Trophoblast cell (in vitro differentiated cells and primary cell): ENCODE results near the gene TWIST2.

Source experiments
- DNase-seq, 2 donors: peaks; one replicate each; pipeline ENCODE4 v3.0.0-alpha.2; 2016
- H2AFZ ChIP-seq: 2 replicates; pipeline ENCODE4 v1.6.1; 2013; ENCODE audit warnings: low read length, moderate library complexity, mild to moderate bottlenecking; ENCODE audit not compliant: insufficient read depth, poor library complexity
- H2AK5ac ChIP-seq: 2 replicates; pipeline ENCODE4 v1.6.1; 2013; ENCODE audit warnings: mild to moderate bottlenecking, low read length
- H2BK120ac ChIP-seq: 2 replicates; pipeline ENCODE4 v1.6.1; 2013; ENCODE audit warnings: low read length, mild to moderate bottlenecking, moderate library complexity; ENCODE audit not compliant: insufficient read depth, poor library complexity
- H2BK12ac ChIP-seq: 2 replicates; pipeline ENCODE4 v1.6.1; 2013; ENCODE audit warnings: mild to moderate bottlenecking, low read length, moderate library complexity
- H2BK5ac ChIP-seq: 2 replicates; pipeline ENCODE4 v1.6.1; 2013; ENCODE audit warnings: low read length, low read depth, moderate library complexity, mild to moderate bottlenecking; ENCODE audit not compliant: poor library complexity
- H3K14ac ChIP-seq: 2 replicates; pipeline ENCODE4 v1.6.1; 2013; ENCODE audit warnings: mild to moderate bottlenecking, low read length
- H3K18ac ChIP-seq: 2 replicates; pipeline ENCODE4 v1.6.1; 2013; ENCODE audit warnings: mild to moderate bottlenecking, low read length
- H3K23ac ChIP-seq: 2 replicates; pipeline ENCODE4 v1.6.1; 2013; ENCODE audit warnings: low read length
- H3K27ac ChIP-seq: 2 replicates; pipeline ENCODE4 v1.5.1; 2013; ENCODE audit warnings: low read depth, mild to moderate bottlenecking, inconsistent platforms, low read length, moderate library complexity
- H3K27me3 ChIP-seq: 2 replicates; pipeline ENCODE4 v1.6.1; 2013; ENCODE audit warnings: inconsistent platforms, mild to moderate bottlenecking, low read length, moderate library complexity; ENCODE audit not compliant: insufficient read depth
- H3K36me3 ChIP-seq, 2 experiments: 1 replicate in 1 of 2; 2 replicates in 1 of 2; pipeline ENCODE4 v1.6.1; 2013; ENCODE audit warnings: low read length in 2 of 2, mild to moderate bottlenecking in 2 of 2, moderate library complexity in 1 of 2; ENCODE audit not compliant: insufficient read depth in 2 of 2, control insufficient read depth in 1 of 2
- H3K4ac ChIP-seq: 2 replicates; pipeline ENCODE4 v1.6.1; 2013; ENCODE audit warnings: low read depth, mild to moderate bottlenecking, low read length, moderate library complexity
- H3K4me1 ChIP-seq, 2 experiments: 1 replicate in 1 of 2; 2 replicates in 1 of 2; pipeline ENCODE4 v1.6.1; 2013; ENCODE audit warnings: low read length in 2 of 2, mild to moderate bottlenecking in 2 of 2, moderate library complexity in 1 of 2; ENCODE audit not compliant: insufficient read depth in 2 of 2, control insufficient read depth in 1 of 2
- H3K4me2 ChIP-seq: 2 replicates; pipeline ENCODE4 v1.6.1; 2013; ENCODE audit warnings: inconsistent platforms, mild to moderate bottlenecking, low read length, moderate library complexity
- H3K4me3 ChIP-seq: 2 replicates; pipeline ENCODE4 v1.5.1; 2013; ENCODE audit warnings: mild to moderate bottlenecking, low read depth, low read length, inconsistent platforms
- H3K79me1 ChIP-seq: one replicate; pipeline ENCODE4 v1.6.1; 2013; ENCODE audit warnings: low read length
- H3K79me2 ChIP-seq: 2 replicates; pipeline ENCODE4 v1.6.1; 2013; ENCODE audit warnings: low read length, mild to moderate bottlenecking; ENCODE audit not compliant: control insufficient read depth, insufficient read depth, poor library complexity
- H3K9ac ChIP-seq: 2 replicates; pipeline ENCODE4 v1.6.1; 2013; ENCODE audit warnings: mild to moderate bottlenecking, low read length
- H3K9me3 ChIP-seq: 2 replicates; pipeline ENCODE4 v1.6.1; 2013; ENCODE audit warnings: low read depth, mild to moderate bottlenecking, control low read depth, inconsistent platforms, low read length; ENCODE audit not compliant: insufficient read depth
- H4K12ac ChIP-seq: 2 replicates; pipeline ENCODE4 v1.6.1; 2013; ENCODE audit warnings: low read depth, mild to moderate bottlenecking, low read length, moderate library complexity
- H4K8ac ChIP-seq: 2 replicates; pipeline ENCODE4 v1.6.1; 2013; ENCODE audit warnings: low read depth, mild to moderate bottlenecking, low read length, moderate library complexity
- H4K91ac ChIP-seq: one replicate; pipeline ENCODE4 v1.6.1; 2013; ENCODE audit warnings: low read depth, mild to moderate bottlenecking, low read length, moderate library complexity
- WGBS: extraction: QIAGEN DNeasy Blood & Tissue Kit; methylation state at CpG from one replicate; pipeline ENCODE4 v1.1.7; 2013; ENCODE audit warnings: missing lambda C conversion rate; ENCODE audit not compliant: insufficient read length, insufficient coverage; ENCODE audit errors: extremely low coverage; 5-methylcytosine and 5-hydroxymethylcytosine counted together

The TWIST2 gene

DNA sequence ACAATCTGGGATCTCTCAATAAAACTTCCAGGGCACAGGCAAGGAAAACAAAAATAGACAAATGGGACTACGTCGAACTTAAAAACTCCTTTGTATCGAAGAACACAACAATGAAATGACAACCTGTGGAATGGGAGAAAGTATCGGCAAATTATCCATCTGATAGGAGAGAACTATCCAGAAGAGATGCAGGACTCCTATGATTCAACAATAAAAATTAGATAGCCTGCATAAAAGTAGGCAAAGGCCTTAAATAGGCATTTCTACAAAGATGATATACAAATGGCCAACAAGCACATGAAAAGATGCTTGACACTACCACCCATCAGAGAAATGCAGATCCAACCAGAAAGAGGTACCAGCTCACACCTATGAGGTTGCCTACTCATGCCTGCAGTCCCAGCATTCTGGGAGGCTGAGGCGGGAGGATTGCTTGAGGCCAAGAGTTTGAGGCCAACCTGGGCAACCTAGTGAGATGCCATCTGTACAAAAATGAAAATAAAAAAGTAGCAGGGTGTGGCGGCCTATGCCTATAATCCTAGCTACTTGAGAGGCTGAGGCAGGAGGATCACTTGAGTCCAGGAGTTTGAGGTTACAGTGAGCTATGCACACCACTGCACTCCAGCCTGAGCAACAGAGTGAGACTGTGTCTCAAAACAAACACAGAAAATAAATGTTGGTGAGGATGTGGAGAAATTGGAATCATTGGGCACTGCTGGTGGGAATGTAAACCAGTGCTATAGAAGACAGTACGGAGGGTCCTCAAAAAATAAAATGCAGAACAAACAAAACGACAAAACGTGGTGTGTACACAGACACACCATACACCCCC, 21.6 kb downstream of the TWIST2 start:
- Histone ChIP-seq H3K9me3 (peaks cover 5% of the 10 kb centered on the region), H3K27me3 (no peaks in the 10 kb centered on the region), H4K91ac (no peak overlapping the region), H4K12ac (no peak overlapping the region), H3K4me1 (peaks cover 12 to 15% of the 10 kb centered on the region in 2 experiments), H3K23ac (no peak overlapping the region), H3K18ac (no peak overlapping the region), H3K4me3 (no peak overlapping the region), H3K4me2 (no peak overlapping the region), H3K36me3 (no peaks in the 10 kb centered on the region), H2BK5ac (no peak overlapping the region), H3K4ac (no peak overlapping the region), H3K9ac (no peak overlapping the region), H2AK5ac (no peak overlapping the region), H3K14ac (no peak overlapping the region), H3K79me2 (no peaks in the 10 kb centered on the region), H2BK120ac (no peak overlapping the region), H2AFZ (no peak overlapping the region), H4K8ac (no peak overlapping the region), H3K79me1 (peaks cover 5% of the 10 kb centered on the region), H2BK12ac (no peak overlapping the region), H3K27ac (no peak overlapping the region)
- DNase-seq: no peak
- WGBS: no CpG with 5 or more reads among the region's 9 CpGs

- Histone ChIP-seq H4K12ac (no peak overlapping the region), H3K4ac (no peak overlapping the region), H3K18ac (no peak overlapping the region), H3K27ac (no peak overlapping the region), H3K9me3 (peaks cover 5% of the 10 kb centered on the region), H3K79me2 (no peaks in the 10 kb centered on the region), H3K4me3 (peak overlapping the region; percentile 3), H3K27me3 (no peaks in the 10 kb centered on the region), H3K14ac (no peak overlapping the region), H3K79me1 (peaks cover 2% of the 10 kb centered on the region), H2BK5ac (no peak overlapping the region), H3K23ac (no peak overlapping the region), H3K4me1 (peaks cover 7 to 8% of the 10 kb centered on the region in 2 experiments), H4K8ac (no peak overlapping the region), H2AFZ (no peak overlapping the region), H3K9ac (no peak overlapping the region), H2BK120ac (no peak overlapping the region), H2BK12ac (no peak overlapping the region), H2AK5ac (no peak overlapping the region), H3K36me3 (no peaks in the 10 kb centered on the region), H4K91ac (no peak overlapping the region), H3K4me2 (no peak overlapping the region)
- WGBS: 100% methylated on average over 3 of the region's 3 CpGs
- no peak for DNase-seq
Observed at GRCh38 chr2:238870261-238870660, 22.4 kb downstream of the TWIST2 start.

DNA sequence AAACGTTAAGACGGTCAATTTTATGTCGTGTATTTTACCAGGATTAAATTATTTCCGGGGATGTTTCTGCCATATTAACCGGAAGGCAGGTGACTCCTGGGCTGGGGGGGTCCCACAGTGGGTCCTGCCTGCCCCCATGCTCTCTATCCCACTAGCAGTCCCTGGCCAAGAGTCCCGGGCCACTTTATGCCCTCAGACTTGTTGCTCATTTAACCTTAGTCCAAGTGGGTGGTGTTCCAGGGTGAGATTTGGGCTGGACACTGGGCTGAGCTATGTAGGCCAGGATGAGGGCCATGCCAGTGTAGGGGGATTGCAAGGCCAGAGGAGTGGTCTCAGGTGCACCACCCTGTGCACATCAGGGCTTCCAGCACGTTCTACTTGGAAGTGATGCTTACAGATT, 24.1 kb downstream of the TWIST2 start:
- H3K4ac ChIP-seq: no peak overlapping the region
- no peak overlapping the region for H2BK120ac ChIP-seq
- no peak overlapping the region for H3K4me2 ChIP-seq
- WGBS: no CpG with 5 or more reads among the region's 7 CpGs
- no peak overlapping the region for H2BK12ac ChIP-seq
- no peaks in the 10 kb centered on the region for H3K36me3 ChIP-seq
- H3K23ac ChIP-seq: no peak overlapping the region
- H3K27me3 ChIP-seq: no peaks in the 10 kb centered on the region
- no peak overlapping the region for H3K4me3 ChIP-seq
- peaks cover 7 to 8% of the 10 kb centered on the region in 2 experiments for H3K4me1 ChIP-seq
- no peak overlapping the region for H3K9ac ChIP-seq
- H3K79me1 ChIP-seq: no peaks in the 10 kb centered on the region
- H3K18ac ChIP-seq: no peak overlapping the region
- H2BK5ac ChIP-seq: no peak overlapping the region
- H4K91ac ChIP-seq: no peak overlapping the region
- H3K27ac ChIP-seq: no peak overlapping the region
- no peak overlapping the region for H2AK5ac ChIP-seq
- H2AFZ ChIP-seq: no peak overlapping the region
- H3K14ac ChIP-seq: no peak overlapping the region
- no peak overlapping the region for H4K8ac ChIP-seq
- H3K9me3 ChIP-seq: peaks cover 5% of the 10 kb centered on the region
- no peak overlapping the region for H4K12ac ChIP-seq
- DNase-seq: no peak
- H3K79me2 ChIP-seq: no peaks in the 10 kb centered on the region

- no peak overlapping the region for H3K27ac ChIP-seq
- no peak overlapping the region for H3K4ac ChIP-seq
- no peak overlapping the region for H3K23ac ChIP-seq
- H3K9ac ChIP-seq: no peak overlapping the region
- DNase-seq: no peak
- H3K9me3 ChIP-seq: peaks cover 5% of the 10 kb centered on the region
- no peak overlapping the region for H3K14ac ChIP-seq
- H3K36me3 ChIP-seq: no peaks in the 10 kb centered on the region
- H2AFZ ChIP-seq: no peak overlapping the region
- no peak overlapping the region for H4K12ac ChIP-seq
- H3K4me3 ChIP-seq: no peak overlapping the region
- H3K18ac ChIP-seq: no peak overlapping the region
- no peaks in the 10 kb centered on the region for H3K79me2 ChIP-seq
- no CpG with 5 or more reads among the region's 13 CpGs for WGBS
- no peak overlapping the region for H3K4me2 ChIP-seq
- H4K8ac ChIP-seq: no peak overlapping the region
- H2BK120ac ChIP-seq: no peak overlapping the region
- H2AK5ac ChIP-seq: no peak overlapping the region
- H2BK12ac ChIP-seq: no peak overlapping the region
- no peaks in the 10 kb centered on the region for H3K79me1 ChIP-seq
- H4K91ac ChIP-seq: no peak overlapping the region
- H3K27me3 ChIP-seq: no peaks in the 10 kb centered on the region
- no peak overlapping the region for H2BK5ac ChIP-seq
- peaks cover 5% of the 10 kb centered on the region in 2 experiments for H3K4me1 ChIP-seq
Observed at GRCh38 chr2:238872628-238873380, 24.9 kb downstream of the TWIST2 start.
